Breast epithelium (tissue), 3 donors: ENCODE measurements around the gene SLC29A4.

Experiments used
- CTCF ChIP-seq, 3 donors: fragments of 450-650 bp; IDR thresholded peaks; one replicate each; pipeline ENCODE4 v1.5.1; 2016 to 2017; ENCODE audit warnings: antibody characterized with exemption in 3 of 3, mild to moderate bottlenecking in 3 of 3, moderate library complexity in 3 of 3
- POLR2A ChIP-seq: fragments of 450-650 bp; IDR thresholded peaks from one replicate; pipeline ENCODE4 v1.6.1; 2016; ENCODE audit warnings: antibody characterized with exemption, mild to moderate bottlenecking, moderate library complexity
- POLR2AphosphoS5 ChIP-seq, 3 donors: sonication (generic); formaldehyde crosslinking; IDR thresholded peaks; one replicate each; pipeline ENCODE4 v1.6.1; 2017; ENCODE audit warnings: antibody characterized with exemption in 3 of 3

- no peak for TF ChIP-seq CTCF (IDR thresholded peaks at IDR 0.05)
- TF ChIP-seq POLR2AphosphoS5 (IDR thresholded peaks at IDR 0.05) = no peak
- TF ChIP-seq POLR2A = no peak
Observed at GRCh38 chr7:5303591-5304505, 21.1 kb downstream of the SLC29A4 start.
